Myocyte (in vitro differentiated cells): Measurements from ENCODE around the gene PLEKHG7. TPM values are rescaled to one million over a fixed set of nuclear protein-coding genes. Genes with fewer than 3 reads are reported as not detected.
"Not testable (repeated sequence)": the region's sequence is repeated elsewhere in the genome, so short reads cannot be mapped to it uniquely, and the experiment has no call there.

ENCODE experiments used
- DNase-seq: peaks from one replicate; pipeline ENCODE4 v3.0.0-alpha.2; 2012; ENCODE audit warnings: low read depth
- total RNA-seq: library from RNA; depleted of rRNA; stranded (reverse); fragments of >200 nt; gene quantifications from 2 replicates; pipeline ENCODE4 v1.2.3, GENCODE V29; 2014

PLEKHG7 gene
- total RNA-seq, 1 donor from 2014 or later, result 0.75 TPM

GRCh38 chr12:92794356-92794755, 91.6 kb downstream of the PLEKHG7 start:
- DNase-seq, result not testable (repeated sequence)

- DNase-seq, result no peak
These were observed 92.0 kb downstream of the PLEKHG7 start for GRCh38 chr12:92794814-92795213.

- no peak for DNase-seq
These were observed 93.9 kb downstream of the PLEKHG7 start for GRCh38 chr12:92796650-92797049.

- DNase-seq, result no peak
These were observed 100.1 kb downstream of the PLEKHG7 start for GRCh38 chr12:92802906-92803305.

GRCh38 chr12:92803903-92804302, 101.1 kb downstream of the PLEKHG7 start:
- DNase-seq, result no peak

GRCh38 chr12:92810370-92810769, 107.6 kb downstream of the PLEKHG7 start:
- no peak for DNase-seq

- no peak for DNase-seq
These were observed 111.8 kb downstream of the PLEKHG7 start for GRCh38 chr12:92814584-92814983.

- no peak for DNase-seq
These were observed 118.4 kb downstream of the PLEKHG7 start for GRCh38 chr12:92821142-92821541.

Other genes starting within 250 kb of the PLEKHG7 start
- 24.9 and 25.5 TPM in 2 replicates for gene EEA1, start 226.3 kb downstream of the PLEKHG7 start, total RNA-seq